Left lung (tissue), 10 donors: ENCODE data around the gene RBPMS2. TPM values are rescaled to one million over a fixed set of nuclear protein-coding genes. Genes with fewer than 3 reads are reported as not detected.
A peak's percentile ranks its signal among the peaks of the same experiment; 100 is the strongest.

Source experiments
- ATAC-seq: fragments of 200-7000 bp; cut with Tn5 transposase; one replicate; pipeline ENCODE4 v1.9.1; 2020; ENCODE audit warnings: moderate library complexity
- DNase-seq, 4 donors: peaks; one replicate each; pipeline ENCODE4 v3.0.0-alpha.2; 2013 to 2020
- H3K27ac ChIP-seq, 2 donors: fragments of 200-600 bp; sonication (generic) in 1 of 2; one replicate each; pipeline versions ENCODE4 v1.5.0 to v1.8.0; 2020 to 2021
- H3K27me3 ChIP-seq, 2 donors: fragments of 200-600 bp; sonication (generic) in 1 of 2; one replicate each; pipeline versions ENCODE4 v1.5.0 to v1.8.0; 2020 to 2021
- H3K36me3 ChIP-seq, 2 donors: fragments of 200-600 bp; sonication (generic) in 1 of 2; one replicate each; pipeline versions ENCODE4 v1.5.0 to v1.8.0; 2020 to 2021
- H3K4me1 ChIP-seq, 2 donors: fragments of 200-600 bp; one replicate each; pipeline ENCODE4 v1.8.0; 2021
- H3K4me3 ChIP-seq, 2 donors: fragments of 200-600 bp; sonication (generic) in 1 of 2; one replicate each; pipeline versions ENCODE4 v1.5.0 to v1.8.0; 2020 to 2021; ENCODE audit warnings: mild to moderate bottlenecking in 1 of 2
- H3K9me3 ChIP-seq, 2 donors: fragments of 200-600 bp; sonication (generic) in 1 of 2; one replicate each; pipeline versions ENCODE4 v1.5.0 to v1.8.0; 2020 to 2021
- intact Hi-C, 2 donors: fragments of 100-400 bp; cut with DNase I; formaldehyde crosslinking; loops; one replicate each; pipeline versions ENCODE4 v1.11.2 to v1.14.2; 2022
- polyA plus RNA-seq, 6 donors: library from polyadenylated mRNA; unstranded; fragments of 120-200 nt; gene quantifications; one replicate each; pipeline ENCODE4 v1.2.1, GENCODE V29; 2013; ENCODE audit not compliant: insufficient read length in 6 of 6
- total RNA-seq, 2 donors: library from RNA; stranded (reverse); fragmentation: NEBNext Ultra II Directional; extraction: Animal tissue kit (Norgen Biotek cat#: 25700); gene quantifications; one replicate each; pipeline ENCODE4 v1.2.1, GENCODE V29; 2021
- TF ChIP-seq, protein P1 (sequence below), 2 donors: fragments of 200-600 bp; sonication (generic) in 1 of 2; IDR thresholded peaks; one replicate each; pipeline versions ENCODE4 v1.5.0 to v1.8.0; 2021; ENCODE audit warnings: antibody characterized with exemption in 2 of 2
- donor health status: DM: no; HTN: yes; CAD: no.
- donor health status: DM: no; HTN: no; CAD: no.

RBPMS2 gene
- total and polyA plus RNA-seq, 8 donors: 3.7 to 12.7 (median 6.8) TPM

DNA sequence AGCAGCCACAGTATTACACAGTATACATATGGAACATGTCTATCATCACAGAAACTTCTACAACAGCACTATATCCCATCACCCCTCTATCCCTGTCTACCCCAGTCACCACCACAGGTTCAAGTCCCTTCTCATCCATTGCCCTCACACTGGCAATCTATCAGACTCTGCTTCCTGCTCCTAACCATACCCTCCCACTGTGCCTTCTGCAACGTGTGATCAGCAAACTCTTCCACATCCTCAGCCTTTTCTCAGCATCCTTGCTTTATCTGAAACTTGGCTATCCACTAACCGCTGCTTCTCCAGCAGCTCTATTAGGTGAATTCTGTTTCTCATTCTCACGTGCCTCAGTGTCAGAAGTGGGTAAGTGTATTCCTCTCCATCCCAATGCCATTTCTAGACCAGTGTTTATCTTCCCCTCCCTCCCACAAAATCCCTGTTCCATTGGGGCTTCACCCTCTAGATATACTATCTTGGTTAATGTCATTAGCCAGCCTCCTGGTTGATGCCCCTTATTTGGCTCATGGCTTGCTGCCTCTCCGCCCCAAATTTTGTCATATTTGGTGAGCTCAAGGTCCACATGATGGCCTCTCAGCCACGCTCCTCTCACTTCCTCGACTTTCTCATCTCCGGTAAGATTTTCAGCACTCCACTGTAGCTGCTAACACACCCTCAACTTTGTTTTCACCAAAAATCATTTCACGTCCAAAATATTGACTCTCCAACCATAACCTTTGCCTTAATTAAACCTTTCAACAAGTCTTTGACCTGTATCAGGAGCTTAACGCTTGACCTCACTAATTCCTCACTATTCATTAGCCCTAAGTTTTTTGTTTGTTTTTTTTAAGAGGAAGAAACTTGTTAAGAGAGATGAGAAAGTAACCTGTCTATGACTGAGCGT is 69.1 kb downstream of the RBPMS2 start:
- H3K9me3 ChIP-seq: no peaks in the 10 kb centered on the region
- no peak overlapping the region for H3K4me3 ChIP-seq
- ATAC-seq: no peak
- DNase-seq: no peak
- H3K27ac ChIP-seq: no peak overlapping the region
- TF ChIP-seq, protein P1, sequence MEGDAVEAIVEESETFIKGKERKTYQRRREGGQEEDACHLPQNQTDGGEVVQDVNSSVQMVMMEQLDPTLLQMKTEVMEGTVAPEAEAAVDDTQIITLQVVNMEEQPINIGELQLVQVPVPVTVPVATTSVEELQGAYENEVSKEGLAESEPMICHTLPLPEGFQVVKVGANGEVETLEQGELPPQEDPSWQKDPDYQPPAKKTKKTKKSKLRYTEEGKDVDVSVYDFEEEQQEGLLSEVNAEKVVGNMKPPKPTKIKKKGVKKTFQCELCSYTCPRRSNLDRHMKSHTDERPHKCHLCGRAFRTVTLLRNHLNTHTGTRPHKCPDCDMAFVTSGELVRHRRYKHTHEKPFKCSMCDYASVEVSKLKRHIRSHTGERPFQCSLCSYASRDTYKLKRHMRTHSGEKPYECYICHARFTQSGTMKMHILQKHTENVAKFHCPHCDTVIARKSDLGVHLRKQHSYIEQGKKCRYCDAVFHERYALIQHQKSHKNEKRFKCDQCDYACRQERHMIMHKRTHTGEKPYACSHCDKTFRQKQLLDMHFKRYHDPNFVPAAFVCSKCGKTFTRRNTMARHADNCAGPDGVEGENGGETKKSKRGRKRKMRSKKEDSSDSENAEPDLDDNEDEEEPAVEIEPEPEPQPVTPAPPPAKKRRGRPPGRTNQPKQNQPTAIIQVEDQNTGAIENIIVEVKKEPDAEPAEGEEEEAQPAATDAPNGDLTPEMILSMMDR (IDR thresholded peaks at IDR 0.05): no peak
- intact Hi-C loops: no loop called here
- H3K36me3 ChIP-seq: no peaks in the 10 kb centered on the region
- H3K27me3 ChIP-seq: no peaks in the 10 kb centered on the region
- peaks cover 8 to 13% of the 10 kb centered on the region in 2 donors for H3K4me1 ChIP-seq

DNA sequence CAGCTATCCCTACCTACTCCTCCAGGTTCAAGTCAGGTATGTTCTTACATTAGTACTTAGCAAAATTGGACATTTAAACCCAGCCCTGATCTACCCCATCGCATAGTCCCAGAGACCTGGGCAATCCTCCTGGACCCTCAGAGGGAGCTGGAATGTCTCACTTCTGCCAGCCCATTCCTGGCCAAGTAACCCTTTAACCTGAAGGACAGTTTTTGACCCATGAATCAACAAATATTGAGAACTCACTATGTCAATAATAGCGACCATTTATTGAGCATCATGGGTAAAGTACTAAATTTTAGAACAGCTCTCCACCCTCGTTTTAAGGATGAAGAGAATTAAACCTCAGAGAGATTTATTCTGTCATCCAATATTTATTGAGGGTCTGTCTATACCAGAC is 70.4 kb downstream of the RBPMS2 start:
- no peak overlapping the region for H3K27ac ChIP-seq
- DNase-seq: no peak
- H3K9me3 ChIP-seq: no peaks in the 10 kb centered on the region
- H3K27me3 ChIP-seq: no peaks in the 10 kb centered on the region
- no peak for ATAC-seq
- H3K4me3 ChIP-seq: no peak overlapping the region
- peaks cover 20 to 26% of the 10 kb centered on the region in 2 donors for H3K4me1 ChIP-seq
- TF ChIP-seq, protein P1 (IDR thresholded peaks at IDR 0.05): no peak
- no peaks in the 10 kb centered on the region for H3K36me3 ChIP-seq
- intact Hi-C loops: no loop called here

DNA sequence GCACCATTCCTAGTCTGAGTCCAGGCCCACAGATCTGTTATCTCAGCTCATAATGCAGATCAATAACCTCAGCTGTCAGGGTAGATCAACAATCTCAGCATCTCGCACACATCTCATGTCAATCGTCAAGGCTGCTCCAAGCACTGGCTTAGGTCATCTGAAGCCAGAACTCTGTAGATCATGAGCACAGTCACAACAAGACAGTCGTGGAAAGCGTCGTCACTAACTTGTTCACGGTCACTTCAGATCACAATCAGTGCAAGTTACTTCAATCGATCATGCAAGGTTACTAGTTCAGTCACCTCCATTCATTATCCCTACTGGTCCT is 71.8 kb downstream of the RBPMS2 start:
- TF ChIP-seq, protein P1 (IDR thresholded peaks at IDR 0.05): no peak
- ATAC-seq: no peak
- Histone ChIP-seq H3K27ac (peak overlapping the region; percentile 84 to 86), H3K4me3 (peak overlapping the region; percentile 82 to 86), H3K27me3 (no peaks in the 10 kb centered on the region), H3K4me1 (peaks cover 34 to 40% of the 10 kb centered on the region in 2 donors), H3K36me3 (no peaks in the 10 kb centered on the region), H3K9me3 (no peaks in the 10 kb centered on the region)
- intact Hi-C loops: no loop called here
- no peak for DNase-seq

- peak overlapping the region; percentile 84 to 86 for H3K27ac ChIP-seq
- intact Hi-C loops: no loop called here
- peak; percentile 93 for ATAC-seq
- no peaks in the 10 kb centered on the region for H3K9me3 ChIP-seq
- peak overlapping the region; percentile 82 to 86 for H3K4me3 ChIP-seq
- TF ChIP-seq, protein P1 (IDR thresholded peaks at IDR 0.05): no peak
- no peaks in the 10 kb centered on the region for H3K27me3 ChIP-seq
- H3K4me1 ChIP-seq: peaks cover 39 to 46% of the 10 kb centered on the region in 2 donors
- H3K36me3 ChIP-seq: no peaks in the 10 kb centered on the region
- DNase-seq: peak; percentile 95 to 99 (median 98)
Observed at GRCh38 chr15:64702816-64703631, 72.4 kb downstream of the RBPMS2 start.
